HepG2 (cell line): ENCODE measurements around the gene PCGF3. TPM values are rescaled to one million over a fixed set of nuclear protein-coding genes. Genes with fewer than 3 reads are reported as not detected.

Experiments used
- ERF ChIP-seq: IDR thresholded peaks from 2 replicates; pipeline ENCODE4 v1.6.1; 2018; ENCODE audit warnings: missing biosample characterization, missing genetic modification reagents
- HIVEP1 ChIP-seq: sonication (generic); formaldehyde crosslinking; IDR thresholded peaks from 2 replicates; pipeline ENCODE4 v1.4.0; 2020; ENCODE audit warnings: mild to moderate bottlenecking, missing genetic modification reagents
- HMG20A ChIP-seq: IDR thresholded peaks from 2 replicates; pipeline ENCODE4 v1.6.1; 2016; ENCODE audit warnings: borderline replicate concordance
- JUND ChIP-seq: sonication (generic); formaldehyde crosslinking; IDR thresholded peaks from 2 replicates; pipeline ENCODE4 v1.8.0; 2022; ENCODE audit warnings: mild to moderate bottlenecking, missing genetic modification reagents
- KDM2A ChIP-seq: sonication (generic); formaldehyde crosslinking; IDR thresholded peaks from 2 replicates; pipeline ENCODE4 v1.4.0; 2020; ENCODE audit warnings: low read depth, missing genetic modification reagents, borderline replicate concordance
- PRMT3 ChIP-seq: sonication (generic); formaldehyde crosslinking; IDR thresholded peaks from 2 replicates; pipeline ENCODE4 v1.8.1; 2022; ENCODE audit warnings: low read depth, mild to moderate bottlenecking, moderate library complexity, missing genetic modification reagents, borderline replicate concordance
- RBAK ChIP-seq: sonication (generic); formaldehyde crosslinking; IDR thresholded peaks from 2 replicates; pipeline ENCODE4 v1.5.1; 2020; ENCODE audit warnings: mild to moderate bottlenecking, missing genetic modification reagents
- ZBTB20 ChIP-seq: sonication (generic); formaldehyde crosslinking; IDR thresholded peaks from 2 replicates; pipeline ENCODE4 v1.8.1; 2023; ENCODE audit warnings: missing genetic modification reagents, low read depth, mild to moderate bottlenecking, borderline replicate concordance
- ZBTB7B ChIP-seq: sonication (generic); formaldehyde crosslinking; IDR thresholded peaks from 2 replicates; pipeline ENCODE4 v1.4.0; 2020; ENCODE audit warnings: missing genetic modification reagents
- ZMAT3 ChIP-seq: sonication (generic); formaldehyde crosslinking; conservative IDR thresholded peaks from 2 replicates; pipeline ENCODE4 v1.7.0; 2021; ENCODE audit warnings: missing genetic modification reagents
- ZNF101 ChIP-seq: sonication (generic); formaldehyde crosslinking; IDR thresholded peaks from 2 replicates; pipeline ENCODE4 v1.4.0; 2020; ENCODE audit warnings: mild to moderate bottlenecking, low read depth, missing genetic modification reagents, borderline replicate concordance
- ZNF180 ChIP-seq: sonication (generic); formaldehyde crosslinking; IDR thresholded peaks from 2 replicates; pipeline ENCODE4 v1.4.0; 2020; ENCODE audit warnings: low read depth, missing genetic modification reagents, borderline replicate concordance
- ZNF232 ChIP-seq: sonication (generic); formaldehyde crosslinking; IDR thresholded peaks from 2 replicates; pipeline ENCODE4 v1.4.0; 2020; ENCODE audit warnings: missing genetic modification reagents, borderline replicate concordance
- ZNF598 ChIP-seq: sonication (generic); formaldehyde crosslinking; IDR thresholded peaks from 2 replicates; pipeline ENCODE4 v1.5.1; 2020; ENCODE audit warnings: mild to moderate bottlenecking, missing genetic modification reagents, borderline replicate concordance
- ZNF883 ChIP-seq: sonication (generic); formaldehyde crosslinking; IDR thresholded peaks from 2 replicates; pipeline ENCODE4 v1.5.1; 2020; ENCODE audit warnings: mild to moderate bottlenecking, missing genetic modification reagents; ENCODE audit errors: not compliant biosample characterization
- polyA plus RNA-seq, 8 experiments: library from polyadenylated mRNA; depleted of rRNA in 3 of 8; stranded (reverse) in 7 of 8; unstranded in 1 of 8; fragments of >200 nt; fragmentation: Illumina TruSeq in 4 of 8; extraction: Trizol in 4 of 8; gene quantifications; 2 replicates each; pipeline versions ENCODE4 v1.2.1 to v1.2.3, GENCODE V29; 2011 to 2016; ENCODE audit warnings: low read depth in 4 of 8, missing spikeins in 1 of 8, mixed read lengths in 1 of 8; ENCODE audit not compliant: insufficient read depth in 1 of 8
- total RNA-seq, 5 experiments: library from RNA; depleted of rRNA; stranded (reverse); fragments of >200 nt; fragmentation: Illumina TruSeq; extraction: Trizol; gene quantifications; 2 replicates each; pipeline ENCODE4 v1.2.3, GENCODE V29; 2016; ENCODE audit warnings: low read depth in 1 of 5
- TF ChIP-seq, protein P1 (sequence below): sonication (generic); formaldehyde crosslinking; IDR thresholded peaks from 2 replicates; pipeline ENCODE4 v1.4.0; 2020; ENCODE audit warnings: mild to moderate bottlenecking, missing genetic modification reagents
- TF ChIP-seq, protein P2 (sequence below): sonication (generic); formaldehyde crosslinking; conservative IDR thresholded peaks from 2 replicates; pipeline ENCODE4 v1.5.0; 2020; ENCODE audit warnings: missing genetic modification reagents
- TF ChIP-seq, protein P3 (sequence below): IDR thresholded peaks from 2 replicates; pipeline ENCODE4 v1.6.1; 2016; ENCODE audit warnings: control low read depth

Gene PCGF3
- total and polyA plus RNA-seq, 2 of the 13 experiments (the other 11 are each of a cell fraction or from before 2014, with no cell fraction given): 28.6 to 66.2 TPM

GRCh38 chr4:687048-687970, 18.3 kb upstream of the PCGF3 start (continued):
- peak; percentile 84 for TF ChIP-seq ZBTB7B (CRISPR knock-in tag)
- TF ChIP-seq ZNF180 (CRISPR knock-in tag): no peak
- no peak for TF ChIP-seq HMG20A (CRISPR knock-in tag)
- TF ChIP-seq RBAK (CRISPR knock-in tag): no peak
- no peak for TF ChIP-seq PRMT3
- TF ChIP-seq, protein P1, sequence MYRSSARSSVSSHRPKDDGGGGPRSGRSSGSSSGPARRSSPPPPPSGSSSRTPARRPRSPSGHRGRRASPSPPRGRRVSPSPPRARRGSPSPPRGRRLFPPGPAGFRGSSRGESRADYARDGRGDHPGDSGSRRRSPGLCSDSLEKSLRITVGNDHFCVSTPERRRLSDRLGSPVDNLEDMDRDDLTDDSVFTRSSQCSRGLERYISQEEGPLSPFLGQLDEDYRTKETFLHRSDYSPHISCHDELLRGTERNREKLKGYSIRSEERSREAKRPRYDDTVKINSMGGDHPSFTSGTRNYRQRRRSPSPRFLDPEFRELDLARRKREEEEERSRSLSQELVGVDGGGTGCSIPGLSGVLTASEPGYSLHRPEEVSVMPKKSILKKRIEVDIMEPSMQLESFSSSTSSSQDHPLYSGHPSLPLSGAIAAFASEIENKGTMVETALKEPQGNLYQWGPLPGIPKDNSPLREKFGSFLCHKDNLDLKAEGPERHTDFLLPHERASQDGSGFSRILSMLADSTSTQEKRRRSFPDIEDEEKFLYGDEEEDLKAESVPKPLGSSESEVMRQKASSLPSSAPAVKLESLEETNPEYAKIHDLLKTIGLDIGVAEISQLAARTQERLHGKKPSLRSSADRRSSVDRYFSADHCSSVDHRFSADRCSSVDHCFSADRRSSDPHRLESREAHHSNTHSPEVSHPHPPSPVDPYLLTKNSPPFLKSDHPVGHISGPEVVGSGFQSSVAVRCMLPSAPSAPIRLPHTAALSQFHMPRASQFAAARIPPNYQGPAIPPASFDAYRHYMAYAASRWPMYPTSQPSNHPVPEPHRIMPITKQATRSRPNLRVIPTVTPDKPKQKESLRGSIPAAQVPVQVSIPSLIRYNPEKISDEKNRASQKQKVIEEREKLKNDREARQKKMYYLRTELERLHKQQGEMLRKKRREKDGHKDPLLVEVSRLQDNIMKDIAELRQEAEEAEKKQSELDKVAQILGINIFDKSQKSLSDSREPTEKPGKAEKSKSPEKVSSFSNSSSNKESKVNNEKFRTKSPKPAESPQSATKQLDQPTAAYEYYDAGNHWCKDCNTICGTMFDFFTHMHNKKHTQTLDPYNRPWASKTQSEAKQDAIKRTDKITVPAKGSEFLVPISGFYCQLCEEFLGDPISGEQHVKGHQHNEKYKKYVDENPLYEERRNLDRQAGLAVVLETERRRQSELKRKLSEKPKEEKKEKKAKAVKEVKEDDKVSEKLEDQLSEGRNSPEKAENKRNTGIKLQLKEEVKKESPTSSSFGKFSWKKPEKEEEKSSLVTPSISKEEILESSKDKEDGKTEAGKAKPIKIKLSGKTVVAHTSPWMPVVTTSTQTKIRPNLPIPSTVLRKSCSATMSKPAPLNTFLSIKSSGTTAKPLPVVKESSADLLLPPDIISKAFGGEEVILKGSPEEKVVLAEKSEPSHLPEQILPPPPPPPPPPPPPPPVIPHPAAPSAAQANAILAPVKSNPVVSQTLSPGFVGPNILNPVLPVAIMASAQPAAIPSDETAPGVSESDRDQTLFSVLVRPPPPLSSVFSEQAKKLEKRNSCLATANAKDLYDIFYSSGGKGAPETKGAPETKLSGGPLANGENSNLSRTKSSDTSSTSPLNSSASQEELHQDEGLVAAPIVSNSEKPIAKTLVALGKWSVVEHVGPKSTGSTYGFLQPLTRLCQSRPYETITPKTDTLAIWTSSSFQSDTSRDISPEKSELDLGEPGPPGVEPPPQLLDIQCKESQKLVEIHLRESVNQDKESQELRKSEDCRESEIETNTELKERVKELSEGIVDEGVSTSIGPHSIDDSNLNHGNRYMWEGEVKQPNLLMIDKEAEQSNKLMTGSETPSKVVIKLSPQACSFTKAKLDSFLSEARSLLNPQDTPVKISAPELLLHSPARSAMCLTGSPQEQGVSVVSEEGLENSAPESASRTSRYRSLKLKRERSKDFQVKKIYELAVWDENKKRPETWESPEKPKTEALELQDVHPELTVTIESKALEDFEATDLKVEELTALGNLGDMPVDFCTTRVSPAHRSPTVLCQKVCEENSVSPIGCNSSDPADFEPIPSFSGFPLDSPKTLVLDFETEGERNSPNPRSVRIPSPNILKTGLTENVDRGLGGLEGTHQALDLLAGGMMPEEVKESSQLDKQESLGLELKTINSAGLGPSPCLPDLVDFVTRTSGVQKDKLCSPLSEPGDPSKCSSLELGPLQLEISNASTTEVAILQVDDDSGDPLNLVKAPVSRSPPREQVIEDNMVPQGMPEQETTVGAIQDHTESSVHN (CRISPR knock-in tag): no peak
- peak; percentile 76 for TF ChIP-seq ZMAT3
- TF ChIP-seq ZNF883 (CRISPR knock-in tag): peak; percentile 42
- TF ChIP-seq JUND (CRISPR knock-in tag): 0 out of 2 replicates have a peak, but pooled peaks have one; percentile 35
- 0 out of 2 replicates have a peak, but pooled peaks have one; percentile 26 for TF ChIP-seq ZNF598 (CRISPR knock-in tag)
- TF ChIP-seq, protein P2, sequence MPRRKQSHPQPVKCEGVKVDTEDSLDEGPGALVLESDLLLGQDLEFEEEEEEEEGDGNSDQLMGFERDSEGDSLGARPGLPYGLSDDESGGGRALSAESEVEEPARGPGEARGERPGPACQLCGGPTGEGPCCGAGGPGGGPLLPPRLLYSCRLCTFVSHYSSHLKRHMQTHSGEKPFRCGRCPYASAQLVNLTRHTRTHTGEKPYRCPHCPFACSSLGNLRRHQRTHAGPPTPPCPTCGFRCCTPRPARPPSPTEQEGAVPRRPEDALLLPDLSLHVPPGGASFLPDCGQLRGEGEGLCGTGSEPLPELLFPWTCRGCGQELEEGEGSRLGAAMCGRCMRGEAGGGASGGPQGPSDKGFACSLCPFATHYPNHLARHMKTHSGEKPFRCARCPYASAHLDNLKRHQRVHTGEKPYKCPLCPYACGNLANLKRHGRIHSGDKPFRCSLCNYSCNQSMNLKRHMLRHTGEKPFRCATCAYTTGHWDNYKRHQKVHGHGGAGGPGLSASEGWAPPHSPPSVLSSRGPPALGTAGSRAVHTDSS (CRISPR knock-in tag): no peak
- TF ChIP-seq ZNF101 (CRISPR knock-in tag): no peak
- no peak; the same call in none of the 2 replicates for TF ChIP-seq KDM2A (CRISPR knock-in tag)
- TF ChIP-seq ZBTB20 (CRISPR knock-in tag): 0 out of 2 replicates have a peak, but pooled peaks have one; percentile 33
- TF ChIP-seq ERF: no peak; the same call in none of the 2 replicates
- TF ChIP-seq HIVEP1 (CRISPR knock-in tag): peak; percentile 64; the same call in 1 of the 2 replicates
- TF ChIP-seq ZNF232 (CRISPR knock-in tag): 0 out of 2 replicates have a peak, but pooled peaks have one; percentile 74
- TF ChIP-seq, protein P3, sequence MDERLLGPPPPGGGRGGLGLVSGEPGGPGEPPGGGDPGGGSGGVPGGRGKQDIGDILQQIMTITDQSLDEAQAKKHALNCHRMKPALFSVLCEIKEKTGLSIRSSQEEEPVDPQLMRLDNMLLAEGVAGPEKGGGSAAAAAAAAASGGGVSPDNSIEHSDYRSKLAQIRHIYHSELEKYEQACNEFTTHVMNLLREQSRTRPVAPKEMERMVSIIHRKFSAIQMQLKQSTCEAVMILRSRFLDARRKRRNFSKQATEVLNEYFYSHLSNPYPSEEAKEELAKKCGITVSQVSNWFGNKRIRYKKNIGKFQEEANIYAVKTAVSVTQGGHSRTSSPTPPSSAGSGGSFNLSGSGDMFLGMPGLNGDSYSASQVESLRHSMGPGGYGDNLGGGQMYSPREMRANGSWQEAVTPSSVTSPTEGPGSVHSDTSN (CRISPR knock-in tag): peak; percentile 79
